HEK293 (cell line): ENCODE results near the gene CBFA2T2.
A peak's percentile ranks its signal among the peaks of the same experiment; 100 is the strongest.

Experiments used
- CTCF ChIA-PET: fragments of 350-600 bp; formaldehyde crosslinking; extraction: SDS; loops from one replicate; lab custom pipeline; 2021; ENCODE audit warnings: antibody characterized with exemption; lab: Yijun Ruan, JAX
- POLR2A ChIA-PET: fragments of 300-600 bp; formaldehyde crosslinking; extraction: SDS; loops from one replicate; lab custom pipeline; 2020; ENCODE audit warnings: antibody characterized with exemption, inconsistent platforms; lab: Yijun Ruan, JAX
- H3K27ac ChIP-seq: fragments of 200-500 bp; sonication (Bioruptor generic); 2 replicates; pipeline ENCODE4 v1.5.1; 2014; ENCODE audit warnings: low read depth, low read length, control low read depth, inconsistent platforms; ENCODE audit errors: extremely low read depth
- H3K36me3 ChIP-seq, 2 experiments: fragments of 200-500 bp in 1 of 2; sonication (Bioruptor generic) in 1 of 2; 1 replicate in 1 of 2; 2 replicates in 1 of 2; pipeline ENCODE4 v1.5.1; 2014 to 2017; ENCODE audit warnings: inconsistent platforms in 2 of 2, low read length in 2 of 2; ENCODE audit not compliant: control insufficient read depth in 2 of 2, insufficient read depth in 1 of 2
- H3K4me1 ChIP-seq: fragments of 200-500 bp; sonication (Bioruptor generic); 2 replicates; pipeline ENCODE4 v1.5.1; 2014; ENCODE audit warnings: mild to moderate bottlenecking, low read length, inconsistent platforms; ENCODE audit not compliant: control insufficient read depth, insufficient read depth
- H3K4me3 ChIP-seq: 2 replicates; pipeline ENCODE4 v1.5.1; 2011; ENCODE audit warnings: low read depth, mild to moderate bottlenecking, control low read depth, low read length, moderate library complexity
- H3K9me3 ChIP-seq: fragments of 200-500 bp; sonication (Bioruptor generic); 2 replicates; pipeline ENCODE4 v1.5.1; 2014; ENCODE audit warnings: low read depth, low read length, inconsistent platforms; ENCODE audit not compliant: control insufficient read depth, insufficient read depth
- GLIS2 ChIP-seq: fragments of 450-650 bp; formaldehyde crosslinking; IDR thresholded peaks from 2 replicates; pipeline ENCODE4 v1.5.1; 2016; ENCODE audit warnings: missing biosample characterization, missing genetic modification characterization
- SALL2 ChIP-seq: fragments of 450-650 bp; formaldehyde crosslinking; IDR thresholded peaks from 2 replicates; pipeline ENCODE4 v1.5.0; 2017; ENCODE audit warnings: missing biosample characterization, mild to moderate bottlenecking, missing genetic modification characterization, borderline replicate concordance
- SP2 ChIP-seq: fragments of 450-650 bp; formaldehyde crosslinking; IDR thresholded peaks from 2 replicates; pipeline ENCODE4 v1.5.1; 2016; ENCODE audit warnings: missing biosample characterization, missing genetic modification characterization
- ZBTB17 ChIP-seq: fragments of 450-650 bp; formaldehyde crosslinking; IDR thresholded peaks from 2 replicates; pipeline ENCODE4 v1.5.1; 2016; ENCODE audit warnings: missing biosample characterization, missing genetic modification characterization
- ZBTB7A ChIP-seq: fragments of 450-650 bp; formaldehyde crosslinking; IDR thresholded peaks from 2 replicates; pipeline ENCODE4 v1.5.1; 2016; ENCODE audit warnings: low read depth, missing biosample characterization, missing genetic modification characterization
- ZFP37 ChIP-seq: fragments of 450-650 bp; formaldehyde crosslinking; IDR thresholded peaks from 2 replicates; pipeline ENCODE4 v1.5.1; 2016; ENCODE audit warnings: missing biosample characterization, missing genetic modification characterization
- ZIC2 ChIP-seq: fragments of 450-650 bp; formaldehyde crosslinking; IDR thresholded peaks from 2 replicates; pipeline ENCODE4 v1.5.1; 2016; ENCODE audit warnings: missing biosample characterization, missing genetic modification characterization
- ZNF114 ChIP-seq: fragments of 450-650 bp; formaldehyde crosslinking; IDR thresholded peaks from 2 replicates; pipeline ENCODE4 v1.5.0; 2017; ENCODE audit warnings: missing biosample characterization, missing genetic modification characterization
- ZNF121 ChIP-seq: fragments of 450-650 bp; formaldehyde crosslinking; IDR thresholded peaks from 2 replicates; pipeline ENCODE4 v1.5.1; 2016; ENCODE audit warnings: missing biosample characterization, missing genetic modification characterization
- ZNF2 ChIP-seq: fragments of 450-650 bp; formaldehyde crosslinking; IDR thresholded peaks from 2 replicates; pipeline ENCODE4 v1.5.1; 2016; ENCODE audit warnings: missing biosample characterization, missing genetic modification characterization
- ZNF202 ChIP-seq: fragments of 450-650 bp; formaldehyde crosslinking; IDR thresholded peaks from 2 replicates; pipeline ENCODE4 v1.5.1; 2016; ENCODE audit warnings: missing biosample characterization, missing genetic modification characterization, borderline replicate concordance
- ZNF23 ChIP-seq: fragments of 450-650 bp; formaldehyde crosslinking; IDR thresholded peaks from 2 replicates; pipeline ENCODE4 v1.5.1; 2016; ENCODE audit warnings: missing biosample characterization, missing genetic modification characterization, borderline replicate concordance
- ZNF292 ChIP-seq: fragments of 450-650 bp; formaldehyde crosslinking; IDR thresholded peaks from 2 replicates; pipeline ENCODE4 v1.5.1; 2016; ENCODE audit warnings: low read depth, missing biosample characterization, missing genetic modification characterization, borderline replicate concordance
- ZNF350 ChIP-seq: fragments of 450-650 bp; formaldehyde crosslinking; IDR thresholded peaks from 2 replicates; pipeline ENCODE4 v1.5.0; 2017; ENCODE audit warnings: missing biosample characterization, mild to moderate bottlenecking, missing genetic modification characterization
- ZNF354C ChIP-seq: fragments of 450-650 bp; formaldehyde crosslinking; IDR thresholded peaks from 2 replicates; pipeline ENCODE4 v1.5.1; 2016; ENCODE audit warnings: missing biosample characterization, missing genetic modification characterization, low read depth, borderline replicate concordance
- ZNF433 ChIP-seq: fragments of 450-650 bp; formaldehyde crosslinking; IDR thresholded peaks from 2 replicates; pipeline ENCODE4 v1.5.1; 2016; ENCODE audit warnings: missing biosample characterization, missing genetic modification characterization, low read depth
- ZNF549 ChIP-seq: fragments of 450-650 bp; IDR thresholded peaks from 2 replicates; pipeline ENCODE4 v1.5.1; 2018; ENCODE audit warnings: missing biosample characterization, missing genetic modification characterization, mild to moderate bottlenecking, inconsistent platforms, moderate library complexity
- ZNF664 ChIP-seq: fragments of 450-650 bp; formaldehyde crosslinking; IDR thresholded peaks from 2 replicates; pipeline ENCODE4 v1.5.1; 2016; ENCODE audit warnings: missing biosample characterization, missing genetic modification characterization
- ZNF843 ChIP-seq: fragments of 450-650 bp; formaldehyde crosslinking; IDR thresholded peaks from 2 replicates; pipeline ENCODE4 v1.5.1; 2016; ENCODE audit warnings: missing biosample characterization, missing genetic modification characterization
- TF ChIP-seq, protein P1 (sequence below): fragments of 450-650 bp; formaldehyde crosslinking; IDR thresholded peaks from 2 replicates; pipeline ENCODE4 v1.5.1; 2017; ENCODE audit warnings: missing biosample characterization, missing genetic modification characterization

CBFA2T2 gene

GRCh38 chr20:33668466-33669155 lies 178.7 kb downstream of the CBFA2T2 start:
- POLR2A ChIA-PET, result interaction anchor here (2.3 kb wide), 1 partner anchor 16 kb away, joined by 6 read pairs; no protein-coding TSS in a partner anchor
- H3K9me3 ChIP-seq, result no peaks in the 10 kb centered on the region
- TF ChIP-seq ZNF664 (tag by site-specific recombination) (no peak), ZFP37 (tag by site-specific recombination) (no peak), ZNF202 (tag by site-specific recombination) (no peak), ZNF292 (no peak), ZNF549 (tag by site-specific recombination) (no peak)
- TF ChIP-seq, protein P1, sequence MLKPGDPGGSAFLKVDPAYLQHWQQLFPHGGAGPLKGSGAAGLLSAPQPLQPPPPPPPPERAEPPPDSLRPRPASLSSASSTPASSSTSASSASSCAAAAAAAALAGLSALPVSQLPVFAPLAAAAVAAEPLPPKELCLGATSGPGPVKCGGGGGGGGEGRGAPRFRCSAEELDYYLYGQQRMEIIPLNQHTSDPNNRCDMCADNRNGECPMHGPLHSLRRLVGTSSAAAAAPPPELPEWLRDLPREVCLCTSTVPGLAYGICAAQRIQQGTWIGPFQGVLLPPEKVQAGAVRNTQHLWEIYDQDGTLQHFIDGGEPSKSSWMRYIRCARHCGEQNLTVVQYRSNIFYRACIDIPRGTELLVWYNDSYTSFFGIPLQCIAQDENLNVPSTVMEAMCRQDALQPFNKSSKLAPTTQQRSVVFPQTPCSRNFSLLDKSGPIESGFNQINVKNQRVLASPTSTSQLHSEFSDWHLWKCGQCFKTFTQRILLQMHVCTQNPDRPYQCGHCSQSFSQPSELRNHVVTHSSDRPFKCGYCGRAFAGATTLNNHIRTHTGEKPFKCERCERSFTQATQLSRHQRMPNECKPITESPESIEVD (tag by site-specific recombination), result no peak
- no peak overlapping the region for H3K27ac ChIP-seq
- CTCF ChIA-PET, result interaction anchor here (0.6 to 1.3 kb wide), 5 partner anchors 10 to 220 kb away, joined by 3 to 6 read pairs (median 4); no protein-coding TSS in a partner anchor
- no peaks in the 10 kb centered on the region for H3K4me1 ChIP-seq
- no peak overlapping the region for H3K4me3 ChIP-seq
- peaks cover 0 to 56% of the 10 kb centered on the region in 2 experiments; a peak in 1 of 3 replicates for H3K36me3 ChIP-seq

- CTCF ChIA-PET, result interaction anchor here (0.5 to 1.3 kb wide), 4 partner anchors 9 to 152 kb away, joined by 3 to 6 read pairs (median 3); no protein-coding TSS in a partner anchor
- no peak overlapping the region for H3K4me3 ChIP-seq
- H3K9me3 ChIP-seq, result no peaks in the 10 kb centered on the region
- H3K36me3 ChIP-seq, result peaks cover 0 to 56% of the 10 kb centered on the region in 2 experiments; a peak in 1 of 3 replicates
- H3K4me1 ChIP-seq, result no peaks in the 10 kb centered on the region
- H3K27ac ChIP-seq, result no peak overlapping the region
- POLR2A ChIA-PET, result interaction anchor here (0.6 to 2.3 kb wide), 3 partner anchors 16 to 179 kb away, joined by 3 to 6 read pairs (median 3); partner anchors contain the start of gene CBFA2T2
- TF ChIP-seq ZNF114 (tag by site-specific recombination) (no peak), ZBTB17 (tag by site-specific recombination) (no peak), ZNF121 (no peak), SALL2 (tag by site-specific recombination) (no peak), ZNF354C (tag by site-specific recombination) (no peak), ZBTB7A (tag by site-specific recombination) (no peak), ZNF843 (no peak), ZNF350 (tag by site-specific recombination) (no peak), ZNF433 (tag by site-specific recombination) (no peak), ZNF23 (no peak)
Observed at GRCh38 chr20:33669224-33669623, 179.3 kb downstream of the CBFA2T2 start.

GRCh38 chr20:33669873-33670640 lies 180.2 kb downstream of the CBFA2T2 start:
- Histone ChIP-seq H3K36me3 (peaks cover 0 to 56% of the 10 kb centered on the region in 2 experiments; a peak in 1 of 3 replicates), H3K4me1 (no peaks in the 10 kb centered on the region), H3K4me3 (no peak overlapping the region), H3K27ac (no peak overlapping the region), H3K9me3 (no peaks in the 10 kb centered on the region)
- ChIA-PET POLR2A (interaction anchor here (0.6 to 2.3 kb wide), 3 partner anchors 15 to 180 kb away, joined by 3 to 6 read pairs (median 3); partner anchors contain the start of gene CBFA2T2), CTCF (interaction anchor here (0.7 to 1.2 kb wide), 2 partner anchors 17 to 45 kb away, joined by 3 read pairs; no protein-coding TSS in a partner anchor)
- TF ChIP-seq, protein P1 (tag by site-specific recombination), result no peak
- TF ChIP-seq SP2 (tag by site-specific recombination), result no peak
- TF ChIP-seq ZNF2 (tag by site-specific recombination), result no peak
- TF ChIP-seq ZNF114 (tag by site-specific recombination), result no peak
- no peak for TF ChIP-seq GLIS2 (tag by site-specific recombination)
- peak; percentile 48 for TF ChIP-seq ZIC2 (tag by site-specific recombination)
